PC-9 (cell line): ENCODE results near the gene NGEF.

Experiments used
- EZH2 ChIP-seq: fragments of 200-600 bp; sonication (generic); IDR thresholded peaks from 2 replicates; pipeline ENCODE4 v1.8.0; 2017; ENCODE audit warnings: antibody characterized with exemption, low read depth
- TF ChIP-seq, protein P1 (sequence below): fragments of 200-600 bp; sonication (generic); conservative IDR thresholded peaks from 2 replicates; pipeline ENCODE4 v1.6.1; 2017; ENCODE audit warnings: mixed run types, antibody characterized with exemption, mild to moderate bottlenecking, moderate library complexity

DNA sequence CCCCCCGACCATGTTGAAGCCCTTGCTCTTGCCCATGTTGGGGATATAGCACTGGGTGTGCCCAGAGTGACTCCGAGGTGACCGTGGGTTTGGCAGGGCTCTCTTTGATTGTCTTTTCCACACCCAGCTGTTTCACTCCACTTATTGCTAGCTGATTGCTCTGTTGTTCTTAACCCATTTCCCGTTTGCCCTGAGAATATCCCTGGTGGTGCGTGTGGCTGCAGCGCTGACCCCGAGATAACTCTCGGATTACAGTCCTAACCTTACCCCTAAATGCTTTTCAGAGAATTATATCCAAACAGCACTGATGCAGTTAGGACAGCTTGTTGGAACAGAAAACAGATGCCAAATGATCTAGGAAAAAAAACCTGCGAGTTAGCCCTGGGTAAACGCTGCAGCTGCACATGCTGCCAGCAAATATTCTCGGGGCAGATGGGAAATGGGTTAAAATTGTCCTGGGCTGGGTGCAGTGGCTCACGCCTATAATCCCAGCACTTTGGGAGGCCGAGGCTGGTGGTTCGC, 177.3 kb downstream of the NGEF start:
- TF ChIP-seq, protein P1, sequence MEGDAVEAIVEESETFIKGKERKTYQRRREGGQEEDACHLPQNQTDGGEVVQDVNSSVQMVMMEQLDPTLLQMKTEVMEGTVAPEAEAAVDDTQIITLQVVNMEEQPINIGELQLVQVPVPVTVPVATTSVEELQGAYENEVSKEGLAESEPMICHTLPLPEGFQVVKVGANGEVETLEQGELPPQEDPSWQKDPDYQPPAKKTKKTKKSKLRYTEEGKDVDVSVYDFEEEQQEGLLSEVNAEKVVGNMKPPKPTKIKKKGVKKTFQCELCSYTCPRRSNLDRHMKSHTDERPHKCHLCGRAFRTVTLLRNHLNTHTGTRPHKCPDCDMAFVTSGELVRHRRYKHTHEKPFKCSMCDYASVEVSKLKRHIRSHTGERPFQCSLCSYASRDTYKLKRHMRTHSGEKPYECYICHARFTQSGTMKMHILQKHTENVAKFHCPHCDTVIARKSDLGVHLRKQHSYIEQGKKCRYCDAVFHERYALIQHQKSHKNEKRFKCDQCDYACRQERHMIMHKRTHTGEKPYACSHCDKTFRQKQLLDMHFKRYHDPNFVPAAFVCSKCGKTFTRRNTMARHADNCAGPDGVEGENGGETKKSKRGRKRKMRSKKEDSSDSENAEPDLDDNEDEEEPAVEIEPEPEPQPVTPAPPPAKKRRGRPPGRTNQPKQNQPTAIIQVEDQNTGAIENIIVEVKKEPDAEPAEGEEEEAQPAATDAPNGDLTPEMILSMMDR: no peak
- TF ChIP-seq EZH2: no peak
